ENCODE results near the gene RNF150. TPM values are rescaled to one million over a fixed set of nuclear protein-coding genes. Genes with fewer than 3 reads are reported as not detected.

Gene RNF150
- total RNA-seq, 1 donor from 2014 or later, result 0.05 TPM

DNA sequence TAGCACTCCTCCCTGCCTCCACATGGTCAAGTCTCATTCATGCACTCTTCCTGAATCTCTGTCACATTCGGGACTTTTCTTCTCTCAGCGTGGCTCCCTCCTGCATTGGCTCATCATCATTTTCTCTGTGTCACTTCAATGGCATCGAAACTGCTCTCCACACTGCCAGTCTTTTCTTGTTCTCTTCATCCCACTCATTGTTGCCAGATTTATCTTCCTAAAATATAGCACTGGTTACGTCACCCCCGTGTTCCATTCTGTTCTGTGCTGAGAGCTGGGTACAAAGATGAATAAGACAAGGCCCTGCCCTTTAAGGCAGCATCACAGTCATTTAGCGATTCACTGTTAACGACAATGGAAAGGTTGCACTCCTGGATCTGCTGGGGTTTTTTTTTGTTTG lies 202.7 kb downstream of the RNF150 start:
- intact Hi-C loops (cut with micrococcal nuclease), result no loop called here
- Mint-ChIP-seq H3K4me3 (ENCODE audit: low read depth) (no peak overlapping the region), H3K4me1 (ENCODE audit: low read depth) (no peaks in the 10 kb centered on the region), H3K9me3 (no peaks in the 10 kb centered on the region), H3K27ac (no peak overlapping the region), H3K36me3 (ENCODE audit: low read depth) (no peaks in the 10 kb centered on the region), H3K27me3 (ENCODE audit: low read depth) (peaks cover 4% of the 10 kb centered on the region)
- DNase-seq (ENCODE audit: low spot score), result no peak

DNA sequence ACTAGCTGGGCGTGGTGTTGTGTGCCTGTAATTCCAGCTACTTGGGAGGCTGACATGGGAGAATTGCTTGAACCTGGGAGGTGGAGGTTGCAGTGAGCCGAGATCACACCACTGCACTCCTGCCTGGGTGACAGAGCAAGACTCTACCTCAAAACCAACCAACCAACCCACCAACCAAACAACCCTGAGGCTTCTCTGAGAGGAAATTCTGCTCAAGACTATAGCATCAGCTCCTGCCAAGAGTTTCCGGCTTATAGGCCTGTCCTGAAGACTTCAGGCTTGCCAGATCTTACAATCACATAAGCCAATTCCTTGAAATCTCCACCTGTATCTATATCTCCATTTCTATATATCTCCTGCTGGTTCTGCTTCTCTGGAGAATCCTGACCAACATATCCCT lies 203.3 kb downstream of the RNF150 start:
- H3K4me3 Mint-ChIP-seq (ENCODE audit: low read depth), result no peak overlapping the region
- no peaks in the 10 kb centered on the region for H3K9me3 Mint-ChIP-seq
- H3K27me3 Mint-ChIP-seq (ENCODE audit: low read depth), result peaks cover 4% of the 10 kb centered on the region
- intact Hi-C loops (cut with micrococcal nuclease), result no loop called here
- H3K36me3 Mint-ChIP-seq (ENCODE audit: low read depth), result no peaks in the 10 kb centered on the region
- H3K27ac Mint-ChIP-seq, result no peak overlapping the region
- H3K4me1 Mint-ChIP-seq (ENCODE audit: low read depth), result no peaks in the 10 kb centered on the region
- no peak for DNase-seq (ENCODE audit: low spot score)

DNA sequence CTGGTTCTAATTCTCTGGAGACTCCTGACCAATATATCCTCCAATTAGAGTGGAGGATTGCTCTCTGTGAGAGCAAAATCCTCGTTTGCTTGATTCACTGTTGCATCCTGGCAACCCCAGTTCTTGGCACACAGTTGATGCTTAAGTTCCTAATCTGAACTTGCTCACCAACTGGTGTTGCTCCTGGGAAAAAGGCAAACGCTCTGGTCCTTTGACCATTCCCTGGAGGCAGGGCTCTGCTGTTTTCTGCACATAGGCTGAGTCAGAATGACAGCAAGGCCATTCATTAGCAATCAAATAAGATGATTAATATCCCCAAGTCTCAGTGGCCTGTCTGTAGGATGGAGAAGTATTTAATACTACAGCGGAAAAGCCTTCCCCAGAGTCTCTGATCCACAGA lies 204.4 kb downstream of the RNF150 start:
- H3K4me1 Mint-ChIP-seq (ENCODE audit: low read depth), result no peaks in the 10 kb centered on the region
- no peaks in the 10 kb centered on the region for H3K36me3 Mint-ChIP-seq (ENCODE audit: low read depth)

DNA sequence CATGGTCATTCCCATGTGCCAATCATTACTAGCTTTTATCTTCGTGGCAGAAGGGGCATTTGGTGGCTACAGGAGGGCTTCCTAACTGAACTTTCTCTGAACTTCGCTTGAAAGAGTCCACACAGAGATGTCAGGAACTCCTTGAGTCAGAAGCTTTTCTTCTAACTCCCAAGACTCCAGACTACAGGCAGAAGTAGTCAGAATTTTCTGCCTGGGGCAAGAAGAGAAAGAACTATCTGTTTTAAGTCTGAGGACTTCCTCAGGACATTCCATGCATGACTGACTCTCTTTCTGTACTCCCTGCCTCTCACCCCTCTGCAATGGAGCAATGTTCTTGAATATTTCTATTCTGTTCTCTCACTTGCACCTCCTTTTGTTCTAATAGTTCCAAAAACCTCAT lies 206.6 kb downstream of the RNF150 start:
- no peaks in the 10 kb centered on the region for H3K4me1 Mint-ChIP-seq (ENCODE audit: low read depth)
- H3K27me3 Mint-ChIP-seq (ENCODE audit: low read depth), result peaks cover under 1% of the 10 kb centered on the region
- H3K4me3 Mint-ChIP-seq (ENCODE audit: low read depth), result no peak overlapping the region
- no peaks in the 10 kb centered on the region for H3K36me3 Mint-ChIP-seq (ENCODE audit: low read depth)
- intact Hi-C loops (cut with micrococcal nuclease), result no loop called here
- no peak overlapping the region for H3K27ac Mint-ChIP-seq
- no peak for DNase-seq (ENCODE audit: low spot score)
- H3K9me3 Mint-ChIP-seq, result no peaks in the 10 kb centered on the region

More for the DNA sequence above, 204.4 kb downstream of the RNF150 start:
- H3K27ac Mint-ChIP-seq, result no peak overlapping the region
- DNase-seq (ENCODE audit: low spot score), result no peak
- H3K4me3 Mint-ChIP-seq (ENCODE audit: low read depth), result no peak overlapping the region
- no peaks in the 10 kb centered on the region for H3K9me3 Mint-ChIP-seq
- H3K27me3 Mint-ChIP-seq (ENCODE audit: low read depth), result peaks cover 4% of the 10 kb centered on the region
- intact Hi-C loops (cut with micrococcal nuclease), result no loop called here

DNA sequence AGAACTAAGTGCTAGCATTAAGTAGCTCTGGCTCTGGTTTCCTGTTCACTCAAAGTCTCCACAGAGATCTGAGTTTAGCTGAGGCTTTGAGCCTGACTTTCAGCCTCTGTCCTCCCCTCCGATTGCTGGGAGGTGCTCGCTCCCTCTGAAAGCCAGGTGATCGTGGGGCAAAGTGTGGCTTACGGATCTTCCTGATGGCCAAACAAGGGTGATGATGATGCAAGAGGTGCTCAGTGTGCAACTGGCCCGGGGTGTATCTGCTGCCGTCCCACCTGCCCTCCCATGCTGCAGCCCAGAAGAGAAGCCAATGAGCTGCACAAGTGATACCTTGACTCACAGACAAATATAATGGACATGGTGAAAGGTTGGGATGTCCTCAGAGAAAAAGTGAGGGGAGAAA lies 207.9 kb downstream of the RNF150 start:
- no peaks in the 10 kb centered on the region for H3K36me3 Mint-ChIP-seq (ENCODE audit: low read depth)
- H3K27ac Mint-ChIP-seq, result no peak overlapping the region

DNA sequence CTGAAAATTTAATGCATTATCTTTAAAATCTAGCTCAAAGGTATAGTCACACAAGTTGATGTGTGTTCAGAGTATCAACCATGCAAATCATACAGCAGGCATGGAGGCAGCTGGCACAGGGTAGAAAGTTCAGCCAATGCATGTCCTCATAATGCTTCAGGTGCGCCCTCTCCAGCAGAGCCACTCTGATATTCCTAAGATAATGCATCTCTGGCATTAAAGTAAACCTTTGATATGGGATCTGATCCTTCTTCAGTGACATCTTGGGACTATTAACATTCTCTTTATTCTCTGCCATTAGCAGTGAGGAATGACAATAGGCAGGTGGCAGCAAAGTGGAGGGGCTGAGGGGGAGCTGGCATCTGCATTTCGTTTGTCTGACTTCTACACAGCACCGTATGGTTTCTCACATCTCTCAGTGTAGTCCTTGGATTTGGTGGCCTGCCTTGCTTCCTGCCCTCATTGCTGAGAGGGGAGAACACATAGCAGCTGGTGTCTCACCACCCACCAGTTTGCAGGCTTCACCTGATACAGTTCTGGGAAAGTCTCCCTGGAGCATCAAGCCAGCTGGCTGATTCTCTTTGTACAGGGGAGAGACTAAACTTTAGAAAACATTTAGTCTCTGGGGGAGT lies 208.4 kb downstream of the RNF150 start:
- Mint-ChIP-seq H3K36me3 (ENCODE audit: low read depth) (no peaks in the 10 kb centered on the region), H3K4me1 (ENCODE audit: low read depth) (no peaks in the 10 kb centered on the region), H3K4me3 (ENCODE audit: low read depth) (no peak overlapping the region), H3K9me3 (no peaks in the 10 kb centered on the region), H3K27me3 (ENCODE audit: low read depth) (no peaks in the 10 kb centered on the region), H3K27ac (no peak overlapping the region)
- DNase-seq (ENCODE audit: low spot score), result no peak
- intact Hi-C loops (cut with micrococcal nuclease), result no loop called here

More for the DNA sequence above, 207.9 kb downstream of the RNF150 start:
- Mint-ChIP-seq H3K4me3 (ENCODE audit: low read depth) (no peak overlapping the region), H3K4me1 (ENCODE audit: low read depth) (no peaks in the 10 kb centered on the region), H3K9me3 (no peaks in the 10 kb centered on the region), H3K27me3 (ENCODE audit: low read depth) (no peaks in the 10 kb centered on the region)
- intact Hi-C loops (cut with micrococcal nuclease), result no loop called here
- no peak for DNase-seq (ENCODE audit: low spot score)

DNA sequence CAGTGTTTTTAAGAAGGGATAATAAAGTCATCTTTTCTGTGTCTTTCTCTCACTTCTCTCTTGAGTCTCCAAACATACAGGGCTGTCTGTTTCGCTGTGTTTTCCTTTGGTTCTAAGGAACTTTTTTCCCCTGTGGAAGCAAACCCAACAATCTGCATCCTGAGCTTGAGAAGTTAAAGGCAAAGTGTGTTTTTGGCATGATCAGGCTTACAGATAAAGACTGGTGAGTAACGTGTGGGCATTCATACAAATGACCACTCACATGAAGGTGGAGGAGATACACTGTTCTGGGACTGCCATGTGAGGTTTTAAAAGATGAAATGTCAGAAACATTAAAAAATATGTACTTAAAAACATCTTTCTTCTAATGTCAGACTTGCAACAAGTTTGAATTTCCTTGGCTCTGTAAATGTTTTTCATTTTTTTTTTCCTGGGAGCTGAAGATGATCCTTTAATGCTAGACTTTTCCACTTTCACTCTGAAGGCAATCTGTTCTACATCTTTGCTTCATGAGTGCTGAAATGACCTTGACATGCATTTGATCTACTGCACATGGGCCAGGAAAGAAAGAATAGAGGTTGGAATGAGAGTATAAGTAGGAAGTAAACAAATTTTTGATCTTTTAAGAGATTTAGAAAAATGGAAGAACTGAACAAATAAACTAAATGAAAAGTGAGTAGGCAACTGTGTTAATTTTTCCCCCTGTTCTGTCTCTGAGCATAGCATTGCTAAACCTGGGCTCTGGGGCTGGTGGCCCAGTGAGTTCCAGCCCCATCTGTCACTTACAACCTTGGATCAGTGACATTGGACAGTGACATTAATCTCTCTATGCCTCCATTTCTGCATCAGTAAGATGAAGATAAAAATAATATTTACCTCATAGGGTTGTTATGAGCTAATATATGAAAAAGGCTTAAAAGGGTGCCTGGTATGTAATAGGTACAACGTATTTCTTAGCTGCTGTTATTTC lies 226.0 kb downstream of the RNF150 start:
- Mint-ChIP-seq H3K27me3 (ENCODE audit: low read depth) (no peaks in the 10 kb centered on the region), H3K36me3 (ENCODE audit: low read depth) (no peaks in the 10 kb centered on the region), H3K4me1 (ENCODE audit: low read depth) (no peaks in the 10 kb centered on the region), H3K9me3 (no peaks in the 10 kb centered on the region), H3K27ac (no peak overlapping the region), H3K4me3 (ENCODE audit: low read depth) (no peak overlapping the region)
- no peak for DNase-seq (ENCODE audit: low spot score)
- intact Hi-C loops (cut with micrococcal nuclease), result no loop called here

DNA sequence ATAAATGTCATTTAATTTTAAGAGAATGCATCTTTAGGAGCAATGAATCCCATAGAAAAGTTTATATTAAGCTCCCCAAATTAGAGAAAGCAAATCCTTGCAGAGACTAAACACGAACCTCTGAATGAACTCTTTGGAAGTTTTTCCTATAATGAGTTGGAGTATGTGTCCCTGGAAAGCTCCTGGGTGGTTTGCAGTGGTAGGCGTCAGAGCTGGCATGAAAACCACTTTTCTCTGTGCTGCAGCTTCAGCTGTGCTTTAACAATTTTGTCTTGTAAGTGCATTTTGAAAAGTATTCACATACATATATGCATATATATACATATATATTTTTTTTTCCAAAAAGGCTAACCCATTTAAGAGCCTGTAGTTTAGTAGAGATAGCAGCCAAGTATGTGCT lies 228.4 kb downstream of the RNF150 start:
- no peaks in the 10 kb centered on the region for H3K4me1 Mint-ChIP-seq (ENCODE audit: low read depth)
- H3K27me3 Mint-ChIP-seq (ENCODE audit: low read depth), result no peaks in the 10 kb centered on the region
- intact Hi-C loops (cut with micrococcal nuclease), result no loop called here
- H3K27ac Mint-ChIP-seq, result no peak overlapping the region
- H3K4me3 Mint-ChIP-seq (ENCODE audit: low read depth), result no peak overlapping the region
- H3K9me3 Mint-ChIP-seq, result no peaks in the 10 kb centered on the region
- H3K36me3 Mint-ChIP-seq (ENCODE audit: low read depth), result no peaks in the 10 kb centered on the region
- no peak for DNase-seq (ENCODE audit: low spot score)

DNA sequence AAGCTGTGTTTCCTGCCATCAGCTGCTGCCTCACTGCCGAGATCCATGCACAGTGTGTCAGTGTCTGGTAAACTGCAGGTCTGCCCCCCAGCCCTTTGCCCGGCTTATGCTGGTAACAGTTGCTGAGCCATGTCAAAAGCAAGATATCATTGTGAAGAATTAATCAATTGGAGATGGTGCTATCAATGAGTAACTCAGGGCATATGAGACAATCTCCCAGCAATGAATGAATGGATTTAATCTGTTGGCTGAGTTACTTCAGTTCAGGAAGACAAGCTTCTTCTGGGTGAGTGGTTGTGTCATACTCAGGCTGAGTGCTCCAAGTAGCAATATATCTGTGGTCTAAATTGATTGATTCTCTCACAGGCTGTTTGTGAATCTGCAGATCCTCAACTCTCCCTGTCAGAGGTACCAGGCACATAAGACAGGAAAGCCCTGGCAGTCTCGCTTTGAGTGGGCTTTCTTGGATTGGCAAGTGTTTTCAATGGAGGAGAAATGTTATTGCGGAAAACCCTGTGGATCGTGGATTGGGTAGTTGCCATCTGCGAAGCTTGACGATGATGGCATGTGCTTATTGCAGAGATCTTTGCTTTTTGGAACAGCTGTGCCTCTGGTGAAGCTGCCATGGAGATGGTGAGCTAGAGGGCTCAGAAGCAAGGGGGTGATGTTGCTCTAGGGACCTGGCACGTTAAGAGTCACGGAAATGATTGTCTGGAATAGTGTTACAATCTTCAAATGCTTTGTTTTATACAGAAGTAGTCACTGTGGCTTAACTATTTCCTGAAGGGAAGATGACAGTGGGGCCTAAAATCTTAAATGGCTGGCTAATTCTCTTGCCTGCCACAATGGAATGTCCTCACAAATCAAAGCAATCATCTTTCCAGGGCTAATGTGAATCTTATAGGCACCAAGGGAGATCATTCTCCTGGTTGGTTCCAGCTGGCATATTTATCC lies 229.5 kb downstream of the RNF150 start:
- intact Hi-C loops (cut with micrococcal nuclease), result no loop called here
- Mint-ChIP-seq H3K27me3 (ENCODE audit: low read depth) (no peaks in the 10 kb centered on the region), H3K27ac (no peak overlapping the region), H3K4me3 (ENCODE audit: low read depth) (no peak overlapping the region), H3K9me3 (no peaks in the 10 kb centered on the region), H3K36me3 (ENCODE audit: low read depth) (no peaks in the 10 kb centered on the region), H3K4me1 (ENCODE audit: low read depth) (no peaks in the 10 kb centered on the region)
- no peak for DNase-seq (ENCODE audit: low spot score)

DNA sequence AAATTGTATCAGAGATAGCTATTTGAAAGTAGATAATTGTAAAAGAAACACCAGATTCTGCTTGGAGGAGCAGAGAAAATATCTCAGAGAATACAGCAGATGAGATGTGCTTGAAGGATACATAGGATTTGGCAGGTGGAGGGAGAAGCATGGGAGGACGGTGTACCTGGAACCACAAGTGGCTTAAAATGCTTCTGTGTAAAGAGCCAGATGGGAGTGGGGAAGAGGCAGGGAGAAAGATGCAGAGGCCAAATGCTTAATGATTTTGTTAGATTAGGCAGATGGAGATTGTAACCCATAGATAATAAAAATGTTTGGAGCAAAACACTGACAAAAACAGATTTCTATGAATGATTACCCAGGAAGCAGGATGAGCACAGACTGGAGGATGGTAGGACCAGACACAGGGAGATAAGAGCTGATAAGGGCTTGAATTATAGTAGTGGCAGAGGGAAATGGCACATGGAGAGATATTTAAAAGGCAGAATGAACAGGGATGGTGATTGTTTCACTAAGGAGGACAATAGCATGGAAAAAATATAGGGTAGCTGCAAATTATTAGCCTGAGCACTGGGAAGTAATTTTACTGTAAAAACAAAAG lies 231.4 kb downstream of the RNF150 start:
- H3K36me3 Mint-ChIP-seq (ENCODE audit: low read depth), result no peaks in the 10 kb centered on the region
- no peaks in the 10 kb centered on the region for H3K27me3 Mint-ChIP-seq (ENCODE audit: low read depth)
- no peaks in the 10 kb centered on the region for H3K4me1 Mint-ChIP-seq (ENCODE audit: low read depth)
- DNase-seq (ENCODE audit: low spot score), result no peak
- no peak overlapping the region for H3K4me3 Mint-ChIP-seq (ENCODE audit: low read depth)
- H3K27ac Mint-ChIP-seq, result no peak overlapping the region
- no peaks in the 10 kb centered on the region for H3K9me3 Mint-ChIP-seq
- intact Hi-C loops (cut with micrococcal nuclease), result no loop called here

DNA sequence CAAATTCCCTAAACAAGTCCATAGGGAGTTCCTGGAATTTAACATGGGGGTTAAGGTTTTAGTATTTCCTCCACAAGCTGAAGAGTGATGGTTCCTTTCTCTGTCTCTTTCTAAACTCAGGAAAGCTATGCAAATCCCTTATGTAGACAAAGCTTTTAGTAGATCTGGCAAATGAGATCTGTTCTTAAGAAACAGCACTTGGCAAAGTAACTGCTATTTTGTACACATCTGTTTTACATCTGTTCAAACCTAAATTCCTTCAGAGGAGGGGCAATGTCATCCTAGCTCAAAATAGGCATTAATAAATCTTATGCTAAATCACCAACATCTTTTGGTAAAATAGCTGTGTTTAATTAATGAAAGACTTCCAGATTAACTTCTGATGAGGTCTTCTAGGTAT lies 239.3 kb downstream of the RNF150 start:
- no peaks in the 10 kb centered on the region for H3K36me3 Mint-ChIP-seq (ENCODE audit: low read depth)
- no peak for DNase-seq (ENCODE audit: low spot score)
- H3K27ac Mint-ChIP-seq, result no peak overlapping the region
- H3K9me3 Mint-ChIP-seq, result no peaks in the 10 kb centered on the region
- H3K4me3 Mint-ChIP-seq (ENCODE audit: low read depth), result no peak overlapping the region
- H3K27me3 Mint-ChIP-seq (ENCODE audit: low read depth), result peaks cover 2% of the 10 kb centered on the region
- intact Hi-C loops (cut with micrococcal nuclease), result no loop called here
- no peaks in the 10 kb centered on the region for H3K4me1 Mint-ChIP-seq (ENCODE audit: low read depth)

DNA sequence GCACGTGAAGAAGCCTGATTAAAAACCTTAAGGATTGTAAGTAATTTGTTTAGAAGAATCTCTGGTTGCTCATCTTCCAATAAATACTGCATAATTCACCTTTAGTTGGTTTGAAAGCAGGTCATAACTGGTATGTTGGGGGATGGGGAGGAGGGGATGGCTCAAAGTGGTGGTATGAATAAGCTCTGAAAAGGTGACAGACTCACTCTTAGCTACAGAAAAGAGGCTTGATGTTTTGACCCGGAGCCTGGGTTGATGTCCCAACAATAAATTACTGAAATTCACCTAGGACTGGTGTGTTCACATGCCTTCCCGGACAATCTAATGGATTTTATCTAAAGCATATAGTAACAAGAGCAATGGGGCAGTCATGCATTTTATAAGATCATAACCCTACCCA lies 245.2 kb downstream of the RNF150 start:
- H3K4me3 Mint-ChIP-seq (ENCODE audit: low read depth), result no peak overlapping the region
- no peaks in the 10 kb centered on the region for H3K36me3 Mint-ChIP-seq (ENCODE audit: low read depth)
- no peak overlapping the region for H3K27ac Mint-ChIP-seq
- peaks cover 2% of the 10 kb centered on the region for H3K27me3 Mint-ChIP-seq (ENCODE audit: low read depth)
- DNase-seq (ENCODE audit: low spot score), result no peak
- intact Hi-C loops (cut with micrococcal nuclease), result no loop called here
- no peaks in the 10 kb centered on the region for H3K4me1 Mint-ChIP-seq (ENCODE audit: low read depth)
- H3K9me3 Mint-ChIP-seq, result no peaks in the 10 kb centered on the region
